ENCODE results near the gene DGCR2. TPM values are rescaled to one million over a fixed set of nuclear protein-coding genes. Genes with fewer than 3 reads are reported as not detected.
"Not testable (repeated sequence)": the region's sequence is repeated elsewhere in the genome, so short reads cannot be mapped to it uniquely, and the experiment has no call there.

Gene DGCR2
- polyA plus RNA-seq, 3 donors: 13.4 to 32.6 (median 24.3) TPM

DNA sequence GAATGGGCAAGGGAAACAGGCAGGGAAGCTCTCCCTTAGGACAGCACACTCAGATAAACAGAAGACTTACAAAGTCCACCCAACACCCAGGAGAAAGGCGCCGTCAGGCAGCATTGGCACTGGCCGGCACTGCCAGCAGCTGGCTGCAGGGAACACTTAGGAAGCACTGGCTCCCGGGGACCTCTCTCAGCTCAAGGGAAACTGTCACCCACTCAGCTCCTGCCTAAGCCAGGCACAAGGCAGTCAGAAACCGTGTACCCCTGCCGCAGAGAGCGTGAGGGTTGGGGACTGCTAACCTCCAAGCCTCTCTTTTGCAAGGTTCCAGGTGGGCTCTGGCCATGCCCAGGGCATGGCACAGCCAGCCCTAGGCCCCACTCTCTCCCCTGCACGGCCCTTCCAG is 64.7 kb downstream of the DGCR2 start:
- WGBS, 3 donors: 72 to 91% (median 86%) methylated on average over 8 of the region's 8 CpGs
- H3K27ac ChIP-seq (ENCODE audit: low read depth, low read length): no peak overlapping the region

DNA sequence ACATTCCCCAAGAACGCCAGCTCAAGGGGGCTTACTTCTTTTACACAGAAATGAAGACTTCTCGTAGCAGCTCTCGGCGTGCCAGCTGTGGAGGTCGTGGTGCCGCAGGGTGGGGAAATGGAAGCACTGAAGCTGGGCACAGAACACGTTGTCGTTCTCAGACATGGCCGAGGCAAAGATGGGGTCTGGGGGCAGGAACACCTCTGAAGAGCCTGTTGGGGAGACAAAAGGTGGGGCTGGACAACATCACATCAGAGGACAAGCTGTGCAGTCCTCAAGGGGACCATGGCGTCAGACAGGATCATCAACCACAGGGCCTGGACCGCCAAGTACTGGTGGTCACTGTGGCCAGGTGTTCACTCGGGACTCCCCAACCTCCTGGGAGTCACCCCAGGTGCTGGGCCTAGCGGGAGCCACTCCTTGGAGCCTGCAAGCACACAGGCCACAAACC is 65.2 kb downstream of the DGCR2 start:
- H3K27ac ChIP-seq (ENCODE audit: low read depth, low read length): no peak overlapping the region
- 90 to 92% (median 91%) methylated on average over 13 of the region's 13 CpGs for WGBS, 3 donors

DNA sequence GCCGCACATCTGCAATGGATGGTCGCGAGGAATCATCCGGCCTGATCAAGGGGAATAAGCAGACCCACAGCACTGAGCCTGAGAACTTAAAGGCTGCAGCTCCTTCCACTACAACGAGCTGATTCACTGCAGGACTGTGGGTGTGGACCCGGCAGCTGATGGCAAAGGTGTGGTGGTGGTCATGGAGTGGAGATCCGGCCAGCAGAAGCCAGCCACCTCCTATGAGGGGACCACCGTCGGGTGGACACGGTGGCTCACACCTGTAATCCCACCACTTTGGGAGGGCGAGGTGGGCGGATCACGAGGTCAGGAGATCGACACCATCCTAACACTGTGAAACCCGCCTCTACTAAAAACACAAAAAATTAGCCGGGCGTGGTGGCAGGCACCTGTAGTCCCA is 66.4 kb downstream of the DGCR2 start:
- WGBS, 3 donors: 92 to 96% (median 93%) methylated on average over 16 to 17 of the region's 17 CpGs
- H3K27ac ChIP-seq (ENCODE audit: low read depth, low read length): no peak overlapping the region

DNA sequence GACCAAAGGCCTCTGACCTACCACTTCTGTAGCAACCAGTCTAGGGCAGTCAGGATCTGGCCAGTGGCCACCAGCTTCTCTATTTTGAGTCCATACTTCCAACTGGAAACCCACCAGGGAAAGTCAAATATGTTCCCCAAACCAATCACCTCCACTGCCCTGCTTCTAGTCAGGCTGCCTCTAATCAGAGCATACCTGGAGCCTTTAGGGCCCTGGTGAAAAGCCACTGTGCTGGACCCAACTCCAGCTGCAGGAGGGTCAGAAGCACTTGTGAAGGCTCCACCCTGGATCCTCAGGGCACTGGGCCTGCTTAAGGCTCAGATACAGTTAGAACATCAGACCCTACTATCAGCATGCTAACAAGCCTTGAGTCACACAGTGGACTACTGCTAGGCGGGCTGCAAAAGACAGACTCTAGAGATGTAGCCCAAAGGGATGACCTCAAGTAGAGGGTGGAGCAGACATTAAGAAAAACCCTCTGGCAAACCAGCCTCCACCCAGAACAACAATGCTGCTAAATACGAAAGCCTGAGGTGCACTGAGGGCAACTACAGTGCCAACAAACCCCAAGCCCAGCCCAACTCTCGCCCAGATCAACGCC is 69.2 kb downstream of the DGCR2 start:
- no peak overlapping the region for H3K27ac ChIP-seq (ENCODE audit: low read depth, low read length)
- WGBS, 3 donors: 91 to 97% (median 96%) methylated on average over 4 of the region's 4 CpGs

DNA sequence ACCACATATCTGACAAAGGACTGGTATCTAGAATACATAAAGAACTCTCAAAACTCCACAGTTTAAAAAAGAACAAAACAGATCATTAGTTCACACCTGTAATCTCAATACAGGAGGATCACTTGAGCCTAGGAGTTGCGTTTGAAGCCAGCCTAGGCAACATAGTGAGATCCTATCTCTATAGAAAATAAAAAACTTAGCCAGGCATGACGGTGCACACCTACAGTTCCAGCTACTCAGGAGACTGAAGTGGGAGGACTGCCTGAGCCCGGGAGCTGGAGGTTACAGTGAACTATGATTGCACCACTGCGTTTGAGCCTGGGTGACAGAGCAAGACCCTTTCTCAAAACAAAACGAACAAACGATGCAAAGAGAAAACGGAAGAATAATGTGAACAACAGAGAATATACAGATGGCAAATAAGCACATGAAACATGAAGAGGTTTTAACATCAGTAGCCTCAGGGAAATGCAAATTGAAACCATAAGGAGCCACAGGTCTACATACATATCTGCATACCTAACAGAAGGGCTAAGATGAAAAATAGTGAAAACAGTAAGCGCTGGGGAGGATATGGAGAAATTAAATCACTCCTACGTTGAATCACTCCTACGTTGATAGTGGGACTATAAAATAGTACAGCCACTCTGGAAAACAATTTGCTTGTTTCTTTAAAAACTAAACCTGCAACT is 70.7 kb downstream of the DGCR2 start:
- H3K27ac ChIP-seq (ENCODE audit: low read depth, low read length): no peak overlapping the region
- WGBS, 3 donors: 79 to 85% (median 84%) methylated on average over 10 of the region's 10 CpGs

DNA sequence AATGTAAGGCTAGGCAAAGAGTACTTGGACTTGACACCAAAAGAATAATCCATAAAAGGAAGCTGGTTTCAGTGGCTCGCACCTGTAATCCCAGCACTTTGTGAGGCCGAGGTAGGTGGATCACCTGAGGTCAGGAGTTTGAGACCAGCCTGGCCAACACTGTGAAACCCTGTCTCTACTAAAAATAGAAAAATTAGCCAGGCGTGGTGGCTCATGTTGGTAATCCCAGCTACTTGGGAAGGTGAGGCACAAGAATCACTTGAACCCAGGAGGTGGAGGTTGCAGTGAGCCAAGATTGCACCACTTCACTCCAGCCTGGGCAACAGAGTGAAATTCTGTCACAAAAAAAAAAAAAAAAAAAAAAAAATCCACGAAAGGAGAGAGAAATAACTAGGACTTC is 71.4 kb downstream of the DGCR2 start:
- 94 to 100% (median 96%) methylated on average over 4 of the region's 4 CpGs for WGBS, 3 donors
- not testable (repeated sequence) for H3K27ac ChIP-seq (ENCODE audit: low read depth, low read length)

DNA sequence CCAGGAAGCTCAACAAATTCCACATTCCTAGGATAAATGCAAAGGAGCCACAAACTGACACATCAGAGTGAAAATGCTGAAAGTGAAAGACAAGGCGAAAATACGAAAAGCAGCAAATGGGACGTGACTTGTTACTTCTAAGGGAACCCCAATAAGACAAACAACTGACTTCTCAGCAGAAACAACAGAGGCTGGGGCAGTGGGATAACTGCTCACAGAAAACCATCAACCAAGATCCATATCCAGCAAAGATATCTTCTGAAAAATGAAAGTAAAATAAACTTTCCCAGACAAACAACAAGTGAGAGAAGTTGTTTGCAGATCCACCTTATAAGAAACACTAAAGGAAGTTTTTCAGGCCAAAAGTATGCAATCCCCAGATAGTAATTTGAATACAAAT is 72.1 kb downstream of the DGCR2 start:
- H3K27ac ChIP-seq (ENCODE audit: low read depth, low read length): no peak overlapping the region
- WGBS, 3 donors: 84 to 96% (median 95%) methylated on average over 3 of the region's 3 CpGs

DNA sequence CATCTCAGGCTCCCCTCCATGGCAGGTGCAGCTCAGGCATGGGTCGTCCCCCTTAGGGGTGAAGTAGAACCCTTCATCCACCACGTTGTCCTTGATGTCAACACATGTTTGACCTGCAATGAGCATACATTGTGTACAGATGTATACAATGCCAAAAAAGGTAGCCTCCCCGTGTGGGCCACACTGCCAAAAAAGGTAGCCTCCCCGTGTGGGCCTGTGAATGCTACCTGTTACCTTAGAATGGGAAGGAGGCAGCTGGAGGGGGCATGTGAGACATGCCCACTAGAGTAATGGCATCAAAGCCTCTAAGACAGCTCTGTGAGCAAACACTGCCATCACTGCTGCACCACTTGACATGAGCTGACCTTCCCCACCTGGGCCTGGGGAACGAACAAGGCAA is 73.7 kb downstream of the DGCR2 start:
- no peak overlapping the region for H3K27ac ChIP-seq (ENCODE audit: low read depth, low read length)
- 82 to 96% (median 92%) methylated on average over 5 of the region's 5 CpGs for WGBS, 3 donors

DNA sequence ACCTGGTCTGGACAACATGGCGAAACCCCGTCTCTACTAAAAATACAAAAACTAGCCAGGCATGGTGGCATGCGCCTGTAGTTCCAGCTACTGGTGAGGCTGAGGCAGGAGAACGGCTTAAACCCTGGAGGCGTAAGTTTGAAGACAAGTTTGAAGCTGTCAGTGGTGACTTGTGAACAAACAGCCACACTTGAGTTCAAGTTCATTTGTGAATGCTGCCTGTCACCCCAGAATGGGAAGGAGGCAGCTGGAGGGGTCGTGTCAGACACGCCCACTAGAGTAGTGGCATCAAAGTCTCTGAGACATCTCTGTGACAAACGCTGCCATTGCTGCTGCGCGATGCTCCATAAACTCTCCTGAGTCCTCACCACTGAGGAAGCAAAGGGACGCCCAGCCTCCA is 74.2 kb downstream of the DGCR2 start:
- 93 to 96% (median 95%) methylated on average over 11 of the region's 11 CpGs for WGBS, 3 donors
- H3K27ac ChIP-seq (ENCODE audit: low read depth, low read length): no peak overlapping the region

DNA sequence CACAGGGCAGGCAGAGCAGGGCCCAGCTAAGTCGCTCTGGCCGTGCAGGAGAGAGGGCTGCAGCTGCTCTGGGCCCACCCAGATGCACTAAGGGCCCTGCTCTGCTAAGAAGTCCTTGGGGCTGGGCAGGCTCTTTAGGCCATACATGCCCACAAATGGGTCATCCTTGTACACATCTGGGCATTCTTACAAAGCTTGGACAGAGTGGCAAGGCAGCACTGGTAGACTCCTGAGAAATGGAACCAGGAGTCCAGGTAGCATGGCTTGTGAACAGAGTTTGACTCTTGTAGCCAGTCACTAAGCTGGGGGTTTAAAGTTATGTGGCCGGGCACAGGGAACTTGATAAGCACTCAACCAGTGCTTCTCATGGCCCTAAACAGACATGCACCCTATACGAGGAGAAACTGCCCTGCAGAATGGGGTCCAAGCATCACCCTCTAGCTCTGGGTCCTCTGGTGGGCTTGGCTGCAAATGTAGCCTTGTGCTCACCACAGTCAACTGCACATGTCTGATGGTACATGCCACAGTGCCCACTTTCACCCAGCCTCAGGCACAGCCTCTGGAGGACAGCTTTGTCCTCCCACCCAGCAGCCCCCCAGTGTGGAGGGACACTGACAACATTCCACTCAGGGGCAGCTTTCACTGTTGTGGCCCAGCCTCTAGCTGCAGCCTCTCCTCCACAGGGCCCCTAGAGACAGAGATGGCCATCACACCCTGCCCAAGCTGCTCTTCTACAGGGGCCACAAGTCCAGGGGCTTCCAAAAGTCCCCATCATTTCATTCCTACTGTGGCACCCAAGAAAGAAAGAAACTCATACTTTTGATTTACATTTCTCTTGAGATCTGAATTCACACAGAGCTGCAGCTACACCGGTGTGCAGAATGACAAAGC is 75.2 kb downstream of the DGCR2 start:
- WGBS, 3 donors: 92 to 98% (median 97%) methylated on average over 5 of the region's 5 CpGs
- no peak overlapping the region for H3K27ac ChIP-seq (ENCODE audit: low read depth, low read length)

DNA sequence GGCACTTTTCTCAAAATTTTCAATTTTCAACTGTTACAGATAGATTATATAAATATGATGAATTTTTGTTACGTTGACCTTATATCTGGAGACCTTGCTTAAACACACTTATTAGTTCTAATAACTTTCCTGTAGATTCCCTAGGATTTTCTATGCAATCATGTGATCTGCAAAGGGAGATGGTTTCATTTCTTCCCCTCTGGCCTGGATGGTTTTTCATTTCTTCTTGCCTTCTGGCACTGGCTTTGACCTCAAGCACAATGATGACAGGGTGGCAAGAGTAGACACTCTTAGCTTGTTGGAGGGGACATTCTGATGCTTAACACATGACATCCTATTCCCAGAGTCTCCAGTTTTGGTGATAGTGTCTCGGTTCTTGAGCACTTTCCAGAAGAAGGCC is 75.9 kb downstream of the DGCR2 start:
- no peak overlapping the region for H3K27ac ChIP-seq (ENCODE audit: low read depth, low read length)
- WGBS, 3 donors: 93 to 99% (median 96%) methylated on average over 2 of the region's 2 CpGs

DNA sequence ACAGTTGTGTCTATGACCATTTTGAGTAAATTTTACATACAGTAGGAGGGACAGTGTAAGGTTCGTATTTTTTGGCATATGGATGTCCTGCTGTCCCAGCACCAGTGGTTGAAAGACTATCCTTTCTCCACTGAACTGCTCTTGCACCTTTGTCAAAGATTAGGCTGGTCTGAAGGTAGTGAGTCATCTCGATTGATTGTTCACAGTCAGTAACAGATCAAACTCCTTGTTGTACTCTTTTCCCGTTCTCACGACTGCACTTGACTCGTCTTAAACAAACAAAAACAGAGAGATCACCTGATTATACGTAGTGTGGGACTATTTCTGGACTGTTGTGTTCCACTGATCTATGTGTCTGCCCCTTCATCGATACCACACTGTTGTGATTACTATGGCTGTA is 77.1 kb downstream of the DGCR2 start:
- no peak overlapping the region for H3K27ac ChIP-seq (ENCODE audit: low read depth, low read length)
- WGBS, 3 donors: 64 to 96% (median 94%) methylated on average over 7 of the region's 7 CpGs

DNA sequence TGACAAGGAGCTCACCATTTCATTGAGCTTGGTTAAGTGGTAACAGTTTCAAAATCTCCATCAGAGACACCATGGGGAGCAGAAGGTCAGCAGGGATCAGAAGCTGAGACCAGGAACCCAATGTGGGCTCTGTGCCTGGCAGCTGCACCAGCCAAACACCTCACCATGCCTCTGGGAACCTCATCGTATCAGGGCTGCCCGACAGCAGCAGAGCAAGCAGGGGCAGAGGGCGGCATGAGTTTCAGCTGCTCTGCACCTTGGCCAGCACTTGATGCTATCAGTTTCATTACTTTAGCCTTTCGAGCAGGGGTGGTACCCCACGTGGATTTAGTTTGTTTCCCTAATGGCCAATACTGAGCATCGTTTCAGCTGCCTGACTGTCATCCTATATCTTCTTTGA is 77.8 kb downstream of the DGCR2 start:
- WGBS, 3 donors: 85 to 91% (median 87%) methylated on average over 6 of the region's 6 CpGs
- no peak overlapping the region for H3K27ac ChIP-seq (ENCODE audit: low read depth, low read length)

DNA sequence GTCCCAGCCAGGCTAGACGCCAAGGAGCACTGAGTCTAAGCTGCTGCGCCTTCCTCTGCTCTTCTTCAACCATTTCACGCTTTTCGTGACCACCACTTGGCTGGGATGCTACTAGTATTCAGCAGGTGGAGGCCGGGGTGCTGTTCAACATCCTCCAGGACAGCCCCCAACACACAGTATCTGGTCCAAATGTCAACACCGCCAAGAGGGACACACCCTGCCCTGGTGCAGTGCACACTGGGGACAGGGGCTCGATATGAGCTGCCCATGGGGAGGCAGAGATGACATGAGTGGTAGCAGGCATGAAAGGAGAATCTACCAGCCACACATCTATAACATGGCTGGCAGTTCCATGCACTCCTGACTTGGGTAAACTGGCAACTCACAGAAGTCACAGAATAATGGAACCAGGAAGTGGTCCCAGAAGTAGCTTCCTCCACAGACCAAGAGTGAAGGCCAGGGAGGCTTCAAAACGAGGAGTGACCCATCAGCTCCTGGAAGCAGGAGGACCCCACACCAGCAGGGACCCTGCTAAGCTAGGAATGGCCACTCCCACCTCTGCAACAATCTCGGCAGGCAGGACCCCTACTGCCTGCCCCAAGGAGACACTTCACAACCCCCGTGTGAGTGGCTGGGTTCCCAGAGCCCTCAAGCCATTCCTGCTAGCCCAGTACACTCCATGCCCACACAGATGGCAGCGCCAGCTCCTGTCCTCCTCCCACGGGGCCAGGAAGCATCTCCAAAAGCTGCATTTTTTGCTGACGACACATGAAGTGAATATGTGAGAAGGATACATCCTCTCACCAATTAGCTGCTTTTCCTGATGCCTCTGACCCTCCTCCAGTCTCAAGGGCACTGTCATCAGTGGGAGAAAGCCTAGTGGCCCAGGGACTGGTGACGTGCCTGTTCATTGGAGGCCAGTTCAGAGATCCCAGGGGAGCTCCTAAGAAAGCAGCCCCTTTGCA is 78.8 kb downstream of the DGCR2 start:
- H3K27ac ChIP-seq (ENCODE audit: low read depth, low read length): no peak overlapping the region
- WGBS, 3 donors: 78 to 82% (median 80%) methylated on average over 14 of the region's 14 CpGs

DNA sequence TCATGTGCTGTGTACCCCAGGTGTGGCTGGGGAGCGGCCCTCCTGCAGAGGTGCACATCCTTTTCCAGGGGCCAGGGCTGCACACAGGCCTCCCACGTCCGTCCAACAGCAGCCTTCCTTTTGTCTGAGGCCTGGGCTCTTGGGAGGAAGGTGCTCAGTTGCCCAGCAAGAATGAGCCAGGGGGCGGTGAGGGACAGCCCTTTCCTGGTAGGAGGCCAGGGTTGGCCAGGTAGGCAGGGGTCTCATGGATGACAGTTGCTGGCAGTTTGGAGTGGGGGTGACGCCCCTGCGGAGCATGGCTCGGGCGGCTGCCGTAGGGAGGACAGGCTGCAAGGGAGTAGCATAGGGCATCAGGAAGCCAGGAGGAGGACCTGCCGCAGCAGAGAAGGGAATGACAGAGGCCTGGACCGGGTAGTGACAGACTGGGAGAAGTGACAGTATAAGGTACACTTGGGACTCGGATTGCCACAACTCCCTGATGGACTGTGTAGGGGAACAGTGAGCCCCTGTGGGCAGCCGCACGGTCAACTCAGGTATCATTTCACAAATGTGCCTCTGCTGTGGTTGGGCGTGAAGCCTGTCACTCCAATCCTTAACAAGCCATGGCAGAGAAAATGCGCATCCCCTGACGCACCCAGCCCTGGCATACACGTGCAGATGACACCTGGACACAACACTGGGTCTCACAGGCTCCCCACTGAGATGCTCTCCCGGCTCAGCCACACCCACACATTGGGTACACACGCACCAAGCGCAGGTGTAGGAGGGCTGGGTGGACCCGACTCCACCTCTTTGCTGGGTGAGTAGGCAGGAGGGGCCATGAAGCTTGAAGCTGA is 79.7 kb downstream of the DGCR2 start:
- WGBS, 3 donors: 92 to 94% (median 92%) methylated on average over 22 of the region's 22 CpGs
- H3K27ac ChIP-seq (ENCODE audit: low read depth, low read length): no peak overlapping the region

DNA sequence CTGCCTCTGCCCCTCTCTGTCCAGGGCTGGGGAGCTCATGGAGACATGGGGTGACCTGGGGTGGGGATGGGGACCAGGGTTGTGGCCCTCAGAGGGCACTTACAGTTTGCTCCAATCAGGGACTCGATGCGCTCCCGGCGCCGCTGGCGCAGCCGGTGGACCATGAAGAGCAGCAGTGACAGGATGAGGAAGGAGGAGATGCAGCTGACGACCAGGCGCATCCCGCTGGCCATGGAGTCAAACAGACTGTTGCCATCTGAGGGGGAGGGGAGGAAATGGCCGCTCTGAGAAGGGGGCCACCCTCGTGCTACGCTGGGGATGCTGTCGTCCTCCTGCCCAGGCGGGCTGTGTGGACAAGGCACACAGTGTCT is 80.5 kb downstream of the DGCR2 start:
- no peak overlapping the region for H3K27ac ChIP-seq (ENCODE audit: low read depth, low read length)
- WGBS, 3 donors: 91 to 97% (median 93%) methylated on average over 15 of the region's 15 CpGs

DNA sequence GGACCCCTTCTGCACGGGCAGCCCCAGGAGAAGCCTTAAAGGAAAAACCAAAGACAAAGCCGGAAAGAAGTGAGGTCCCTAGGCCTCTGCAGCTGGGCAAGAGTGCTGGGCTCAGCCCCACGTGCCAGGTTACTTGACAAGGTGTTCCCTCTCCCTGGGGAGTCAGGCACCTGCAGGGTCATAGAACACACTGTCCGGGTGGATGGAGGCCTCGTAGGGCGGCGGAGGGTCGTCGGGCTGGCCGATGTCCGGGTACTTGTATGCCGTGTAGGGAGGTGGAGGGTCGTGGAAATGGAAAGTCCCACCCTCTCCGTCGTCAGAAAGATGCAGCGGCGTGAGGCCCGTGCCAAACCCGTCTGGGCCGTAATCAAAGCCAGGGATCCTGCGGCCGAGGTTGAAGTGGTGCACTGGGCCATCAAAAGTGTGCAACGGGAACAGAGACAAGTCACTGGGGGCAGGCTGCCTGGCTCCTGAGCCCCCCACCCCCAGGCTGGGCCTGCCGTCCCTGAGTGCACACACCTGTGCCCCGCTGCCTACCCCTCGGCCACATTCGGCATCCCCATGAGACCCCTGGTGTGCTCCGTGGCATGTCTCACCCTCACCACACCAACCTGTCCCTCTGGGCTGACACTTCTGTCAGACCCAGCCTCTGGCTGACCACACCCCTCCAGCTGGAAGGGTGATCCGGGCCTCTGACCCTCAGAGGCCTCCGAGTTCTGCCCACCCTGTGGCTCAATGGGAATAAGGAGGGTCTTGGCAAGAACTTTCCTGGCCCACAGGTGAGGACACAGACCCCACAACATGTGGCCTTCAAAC is 81.1 kb downstream of the DGCR2 start:
- 90 to 92% (median 92%) methylated on average over 30 of the region's 30 CpGs for WGBS, 3 donors
- H3K27ac ChIP-seq (ENCODE audit: low read depth, low read length): no peak overlapping the region

All from adipose tissue (tissue), 3 donors.